Vagina (tissue), 2 donors: ENCODE results near the gene NEDD4. TPM values are rescaled to one million over a fixed set of nuclear protein-coding genes. Genes with fewer than 3 reads are reported as not detected.
A peak's percentile ranks its signal among the peaks of the same experiment; 100 is the strongest.

Experiments used
- DNase-seq, 2 donors: peaks; one replicate each; pipeline ENCODE4 v3.0.0-alpha.2; 2017; ENCODE audit errors: extremely low spot score in 2 of 2
- H3K27ac ChIP-seq: fragments of 200-600 bp; sonication (generic); one replicate; pipeline ENCODE4 v1.5.1; 2019
- H3K27me3 ChIP-seq: fragments of 200-600 bp; sonication (generic); one replicate; pipeline ENCODE4 v1.5.1; 2019
- H3K36me3 ChIP-seq, 2 donors: fragments of 200-600 bp; sonication (generic); one replicate each; pipeline ENCODE4 v1.5.1; 2017 to 2019
- H3K4me1 ChIP-seq: fragments of 200-600 bp; sonication (generic); one replicate; pipeline ENCODE4 v1.5.1; 2019
- H3K4me3 ChIP-seq, 2 donors: fragments of 200-600 bp; sonication (generic); 1 replicate in 1 of 2; 2 replicates in 1 of 2; pipeline ENCODE4 v1.5.1; 2016 to 2019
- H3K9me3 ChIP-seq: fragments of 200-600 bp; sonication (generic); one replicate; pipeline ENCODE4 v1.5.1; 2019
- CTCF ChIP-seq, 3 experiments: fragments of 450-650 bp in 2 of 3; fragments of 200-600 bp in 1 of 3; sonication (generic) in 1 of 3; IDR thresholded peaks; one replicate each; pipeline ENCODE4 v1.5.1; 2017 to 2019; ENCODE audit warnings: antibody characterized with exemption in 3 of 3, mild to moderate bottlenecking in 2 of 3, moderate library complexity in 2 of 3
- POLR2A ChIP-seq, 2 donors: fragments of 450-650 bp; IDR thresholded peaks; one replicate each; pipeline ENCODE4 v1.6.1; 2017; ENCODE audit warnings: antibody characterized with exemption in 2 of 2, mild to moderate bottlenecking in 2 of 2, moderate library complexity in 2 of 2
- POLR2AphosphoS5 ChIP-seq, 2 donors: sonication (generic); formaldehyde crosslinking; IDR thresholded peaks; one replicate each; pipeline ENCODE4 v1.9.0; 2017; ENCODE audit warnings: antibody characterized with exemption in 2 of 2, mild to moderate bottlenecking in 2 of 2, low read depth in 1 of 2; ENCODE audit not compliant: insufficient read depth in 1 of 2
- intact Hi-C: fragments of 100-400 bp; cut with DNase I; formaldehyde crosslinking; loops from one replicate; pipeline ENCODE4 v1.15.1; 2023
- total RNA-seq: library from RNA; depleted of rRNA; stranded (reverse); fragments of >200 nt; gene quantifications from one replicate; pipeline ENCODE4 v1.2.3, GENCODE V29; 2016

Gene NEDD4
- total RNA-seq, 1 donor from 2014 or later = 21.9 TPM

GRCh38 chr15:55993804-55994560, 570 bp upstream of the NEDD4 start:
- intact Hi-C loops = no loop called here
- DNase-seq = no peak
- Histone ChIP-seq H3K27me3 (no peaks in the 10 kb centered on the region), H3K4me3 (peak overlapping the region; percentile 60 to 64), H3K27ac (peak overlapping the region; percentile 96), H3K36me3 (no peaks in the 10 kb centered on the region), H3K4me1 (peaks cover 26% of the 10 kb centered on the region), H3K9me3 (no peaks in the 10 kb centered on the region)
- no peak for TF ChIP-seq POLR2AphosphoS5 (IDR thresholded peaks at IDR 0.05; ENCODE audit: insufficient read depth in 1 of 2, low read depth in 1 of 2)
- no peak for TF ChIP-seq POLR2A (IDR thresholded peaks at IDR 0.05)

DNA sequence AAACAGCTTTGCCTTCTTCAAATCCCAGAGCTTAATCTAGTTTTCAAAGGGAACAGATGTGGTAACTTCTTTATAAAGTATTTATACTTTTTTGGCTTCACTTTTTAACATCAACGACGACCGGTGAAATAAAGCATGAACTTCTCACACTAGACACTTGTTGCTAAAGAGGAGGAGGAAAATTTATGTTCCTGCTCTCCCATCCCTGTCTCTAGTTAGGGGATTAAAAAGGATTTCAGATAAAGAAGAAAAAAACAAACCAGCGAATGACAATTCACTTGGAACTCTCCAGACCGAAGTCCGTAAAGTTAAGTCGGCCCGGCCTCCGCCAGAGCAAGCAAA, 672 bp downstream of the NEDD4 start:
- intact Hi-C loops = no loop called here
- peak overlapping the region; percentile 60 to 64 for H3K4me3 ChIP-seq
- DNase-seq = no peak

DNA sequence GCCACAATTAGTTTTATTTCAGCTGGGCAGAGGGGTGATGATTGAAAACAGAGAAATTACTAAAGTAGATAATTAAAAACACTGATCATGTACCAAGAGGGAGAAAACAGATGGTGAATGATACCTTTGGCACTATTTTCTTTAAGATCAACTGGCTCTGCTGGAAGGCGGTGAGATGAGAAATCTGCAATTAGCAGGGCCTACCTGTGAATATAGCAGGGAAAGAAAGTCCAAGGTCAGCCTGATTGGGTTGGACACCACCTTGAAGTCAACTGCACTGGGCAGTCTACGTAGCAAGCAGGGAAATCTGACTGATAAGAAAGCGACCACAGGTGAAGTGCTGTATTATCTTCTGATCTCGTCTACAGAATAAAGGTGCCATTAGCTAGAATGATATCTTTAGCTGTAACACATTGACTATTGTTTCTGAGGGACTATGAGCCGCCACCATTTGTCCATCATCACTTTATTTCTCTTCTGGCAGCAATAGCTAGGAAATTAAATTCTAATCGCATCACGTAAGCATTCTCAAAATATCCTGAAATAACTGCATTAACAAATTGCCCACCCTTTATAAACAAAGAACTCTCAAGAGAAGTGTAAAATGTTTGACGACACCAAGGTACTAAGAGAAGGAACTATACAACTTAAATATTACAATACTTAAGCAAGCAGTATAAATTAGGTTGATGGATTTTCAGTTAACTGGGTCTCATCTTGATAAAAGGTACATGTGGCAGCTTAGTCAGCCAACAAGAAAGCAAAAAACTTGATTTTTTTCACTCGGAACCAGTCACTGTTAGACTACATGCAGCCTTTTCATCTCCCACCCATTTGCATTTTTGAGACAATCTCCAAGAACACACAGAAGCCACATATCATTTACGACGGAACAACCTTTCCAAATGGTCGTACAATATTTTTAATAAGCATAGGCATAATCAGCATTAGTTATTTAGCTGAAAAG, 1.3 kb downstream of the NEDD4 start:
- Histone ChIP-seq H3K9me3 (no peaks in the 10 kb centered on the region), H3K27me3 (no peaks in the 10 kb centered on the region), H3K27ac (peak overlapping the region; percentile 96), H3K4me3 (peak overlapping the region; percentile 60 to 64), H3K36me3 (no peaks in the 10 kb centered on the region), H3K4me1 (peaks cover 26% of the 10 kb centered on the region)
- TF ChIP-seq POLR2AphosphoS5 (IDR thresholded peaks at IDR 0.05; ENCODE audit: insufficient read depth in 1 of 2, low read depth in 1 of 2) (no peak), POLR2A (IDR thresholded peaks at IDR 0.05) (no peak), CTCF (IDR thresholded peaks at IDR 0.05) (no peak)
- intact Hi-C loops = no loop called here
- no peak for DNase-seq

More for the DNA sequence above, 672 bp downstream of the NEDD4 start:
- Histone ChIP-seq H3K36me3 (no peaks in the 10 kb centered on the region), H3K4me1 (peaks cover 26% of the 10 kb centered on the region), H3K27ac (peak overlapping the region; percentile 96), H3K9me3 (no peaks in the 10 kb centered on the region), H3K27me3 (no peaks in the 10 kb centered on the region)
- TF ChIP-seq CTCF (IDR thresholded peaks at IDR 0.05) = no peak
- no peak for TF ChIP-seq POLR2AphosphoS5 (IDR thresholded peaks at IDR 0.05; ENCODE audit: insufficient read depth in 1 of 2, low read depth in 1 of 2)

DNA sequence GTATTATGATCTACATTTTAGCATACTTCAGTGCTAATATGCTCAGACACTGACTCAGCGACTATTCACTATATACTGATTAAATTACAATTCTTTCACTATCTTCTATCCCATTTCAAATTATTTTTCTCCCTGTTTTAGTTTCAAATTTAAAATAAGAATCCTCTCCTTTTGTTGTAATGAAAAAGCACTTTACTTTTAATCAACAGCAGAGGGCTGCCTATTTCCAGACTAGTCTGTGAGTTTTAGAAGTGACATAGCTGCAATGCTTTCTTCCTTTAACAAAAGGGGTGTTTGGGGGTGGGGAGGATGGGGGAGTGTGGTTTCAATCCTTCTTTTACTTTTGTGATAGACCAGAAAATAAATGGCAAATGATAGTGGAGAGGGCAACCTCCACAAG, 2.4 kb downstream of the NEDD4 start:
- H3K27ac ChIP-seq = no peak overlapping the region
- no peak for DNase-seq
- no peaks in the 10 kb centered on the region for H3K36me3 ChIP-seq
- TF ChIP-seq POLR2AphosphoS5 (IDR thresholded peaks at IDR 0.05; ENCODE audit: insufficient read depth in 1 of 2, low read depth in 1 of 2) = no peak
- no peak for TF ChIP-seq POLR2A (IDR thresholded peaks at IDR 0.05)
- TF ChIP-seq CTCF (IDR thresholded peaks at IDR 0.05) = no peak
- H3K27me3 ChIP-seq = no peaks in the 10 kb centered on the region
- H3K9me3 ChIP-seq = no peaks in the 10 kb centered on the region
- peaks cover 28% of the 10 kb centered on the region for H3K4me1 ChIP-seq
- intact Hi-C loops = no loop called here
- H3K4me3 ChIP-seq = no peak overlapping the region

- Histone ChIP-seq H3K4me3 (no peak overlapping the region), H3K27me3 (no peaks in the 10 kb centered on the region), H3K27ac (no peak overlapping the region), H3K9me3 (no peaks in the 10 kb centered on the region), H3K36me3 (no peaks in the 10 kb centered on the region), H3K4me1 (peaks cover 30% of the 10 kb centered on the region)
- TF ChIP-seq POLR2A (IDR thresholded peaks at IDR 0.05) (no peak), CTCF (IDR thresholded peaks at IDR 0.05) (no peak), POLR2AphosphoS5 (IDR thresholded peaks at IDR 0.05; ENCODE audit: insufficient read depth in 1 of 2, low read depth in 1 of 2) (no peak)
- intact Hi-C loops = no loop called here
- no peak for DNase-seq
These were observed 2.9 kb downstream of the NEDD4 start for GRCh38 chr15:55990516-55990915.
